HG03095 (cell line): ENCODE measurements around the gene LCN10.
"Not testable (repeated sequence)": the region's sequence is repeated elsewhere in the genome, so short reads cannot be mapped to it uniquely, and the experiment has no call there.

Experiments
- ATAC-seq: cut with Tn5 transposase; IDR thresholded peaks from one replicate; pipeline ENCODE4 v1.9.1; 2021; ENCODE audit warnings: moderate library complexity; ENCODE audit not compliant: unreplicated experiment

LCN10 gene

GRCh38 chr9:136755302-136756133, 12.8 kb upstream of the LCN10 start:
- ATAC-seq, result not testable (repeated sequence)

- ATAC-seq, result no peak
Measured at GRCh38 chr9:136754626-136755301, 12.0 kb upstream of the LCN10 start.

- no peak for ATAC-seq
Measured at GRCh38 chr9:136754059-136754572, 11.4 kb upstream of the LCN10 start.

- ATAC-seq, result no peak
Measured at GRCh38 chr9:136753371-136754058, 10.8 kb upstream of the LCN10 start.

- ATAC-seq, result no peak
Measured at GRCh38 chr9:136751814-136752213, 9.1 kb upstream of the LCN10 start.

GRCh38 chr9:136751244-136751643, 8.5 kb upstream of the LCN10 start:
- no peak for ATAC-seq

GRCh38 chr9:136750526-136750925, 7.8 kb upstream of the LCN10 start:
- ATAC-seq, result no peak

- ATAC-seq, result no peak
Measured at GRCh38 chr9:136748666-136749611, 6.2 kb upstream of the LCN10 start.

GRCh38 chr9:136748201-136748600, 5.5 kb upstream of the LCN10 start, which contains the start of gene LCN6:
Gene LCN6 (minus strand): TSS chr9:136748525. CDS start chr9:136748483, 42 bp downstream.
- no peak for ATAC-seq

GRCh38 chr9:136747161-136748060, 4.7 kb upstream of the LCN10 start:
- no peak for ATAC-seq

GRCh38 chr9:136746621-136747020, 3.9 kb upstream of the LCN10 start:
- no peak for ATAC-seq

- no peak for ATAC-seq
Measured at GRCh38 chr9:136746155-136746490, 3.4 kb upstream of the LCN10 start.

GRCh38 chr9:136745389-136746154, 2.8 kb upstream of the LCN10 start:
- ATAC-seq, result no peak

GRCh38 chr9:136744773-136745172, 2.0 kb upstream of the LCN10 start:
- ATAC-seq, result no peak

- ATAC-seq, result no peak
Measured at GRCh38 chr9:136743639-136744211, 985 bp upstream of the LCN10 start.

GRCh38 chr9:136741883-136742571, 713 bp downstream of the LCN10 start:
- ATAC-seq, result no peak

- no peak for ATAC-seq
Measured at GRCh38 chr9:136740971-136741882, 1.5 kb downstream of the LCN10 start.
